Esophagus squamous epithelium (tissue), 5 donors: ENCODE data around the gene KBTBD12. TPM values are rescaled to one million over a fixed set of nuclear protein-coding genes. Genes with fewer than 3 reads are reported as not detected.
A peak's percentile ranks its signal among the peaks of the same experiment; 100 is the strongest.

Source experiments
- DNase-seq: peaks from one replicate; lab custom pipeline; 2025; lab: John Stamatoyannopoulos, UW
- H3K27ac ChIP-seq, 4 donors: fragments of 200-600 bp; sonication (generic); one replicate each; pipeline ENCODE4 v1.5.1; 2016 to 2019; ENCODE audit warnings: mild to moderate bottlenecking in 1 of 4
- H3K27me3 ChIP-seq, 4 donors: fragments of 200-600 bp; sonication (generic); 1 replicate in 3 of 4; 2 replicates in 1 of 4; pipeline versions ENCODE4 v1.5.1 to v1.6.0; 2017 to 2021; ENCODE audit warnings: antibody characterized with exemption in 1 of 4
- H3K36me3 ChIP-seq, 3 donors: fragments of 200-600 bp; sonication (generic); one replicate each; pipeline ENCODE4 v1.5.1; 2016 to 2019
- H3K4me1 ChIP-seq, 3 donors: fragments of 200-600 bp; sonication (generic); one replicate each; pipeline ENCODE4 v1.5.1; 2017 to 2019
- H3K4me3 ChIP-seq, 4 donors: fragments of 200-600 bp; sonication (generic); 1 replicate in 3 of 4; 2 replicates in 1 of 4; pipeline ENCODE4 v1.5.1; 2016 to 2019; ENCODE audit warnings: mild to moderate bottlenecking in 2 of 4, moderate library complexity in 1 of 4
- H3K9me3 ChIP-seq, 3 donors: fragments of 200-600 bp; sonication (generic); one replicate each; pipeline ENCODE4 v1.5.1; 2016 to 2019
- POLR2A ChIP-seq, 4 donors: fragments of 450-650 bp; IDR thresholded peaks; one replicate each; pipeline ENCODE4 v1.6.1; 2017; ENCODE audit warnings: antibody characterized with exemption in 4 of 4, mild to moderate bottlenecking in 4 of 4, moderate library complexity in 3 of 4
- WGBS, 2 donors: methylation state at CpG; one replicate each; pipeline ENCODE4 v1.1.5; 2018; 5-methylcytosine and 5-hydroxymethylcytosine counted together
- intact Hi-C: fragments of 100-400 bp; cut with DNase I; formaldehyde crosslinking; loops from one replicate; pipeline ENCODE4 v1.15.0; 2022
- total RNA-seq, 4 donors: library from RNA; depleted of rRNA; stranded (reverse); fragments of >200 nt; gene quantifications; one replicate each; pipeline ENCODE4 v1.1.0, GENCODE V29; 2016
- TF ChIP-seq, protein P1 (sequence below), 6 experiments: fragments of 450-650 bp in 4 of 6; fragments of 200-600 bp in 2 of 6; sonication (generic) in 2 of 6; IDR thresholded peaks; one replicate each; pipeline ENCODE4 v1.5.1; 2016 to 2019; ENCODE audit warnings: antibody characterized with exemption in 6 of 6, mild to moderate bottlenecking in 4 of 6, moderate library complexity in 4 of 6
- donor health status: DM: yes; HTN: yes; CAD: no.

KBTBD12 gene
- total RNA-seq, 4 donors from 2014 or later: 0.38 TPM; not detected in 2

DNA sequence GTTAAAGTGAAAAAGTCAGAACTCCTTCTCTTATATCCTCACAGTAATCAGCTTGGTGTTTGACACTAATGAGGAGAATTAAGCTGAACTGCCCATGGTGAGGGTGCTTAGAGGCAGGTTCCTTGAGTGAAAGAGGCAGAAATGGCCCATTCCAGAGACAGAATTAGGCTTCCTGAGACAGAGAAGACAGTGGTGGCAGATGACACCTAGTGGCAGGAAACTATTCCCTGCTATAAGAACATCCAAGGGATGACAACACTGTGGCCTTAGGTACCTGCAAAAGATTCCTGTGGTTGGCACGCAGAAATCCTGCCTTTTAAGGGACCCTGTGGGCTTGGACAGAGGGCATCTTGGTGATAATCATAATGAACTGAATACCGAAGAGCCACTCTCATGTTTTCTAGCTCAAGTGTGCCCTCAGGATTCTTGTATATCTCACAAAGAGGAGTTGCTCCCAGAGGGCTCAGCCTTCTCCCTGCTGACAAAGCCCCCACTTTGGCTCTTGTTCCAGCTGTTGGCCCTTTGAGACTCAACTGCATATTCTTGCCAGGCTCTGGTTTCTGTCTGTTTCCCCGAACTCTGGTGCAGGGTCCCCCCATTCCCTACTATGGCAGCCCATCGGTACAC, 56.0 kb downstream of the KBTBD12 start:
- TF ChIP-seq POLR2A (IDR thresholded peaks at IDR 0.05): no peak
- TF ChIP-seq, protein P1, sequence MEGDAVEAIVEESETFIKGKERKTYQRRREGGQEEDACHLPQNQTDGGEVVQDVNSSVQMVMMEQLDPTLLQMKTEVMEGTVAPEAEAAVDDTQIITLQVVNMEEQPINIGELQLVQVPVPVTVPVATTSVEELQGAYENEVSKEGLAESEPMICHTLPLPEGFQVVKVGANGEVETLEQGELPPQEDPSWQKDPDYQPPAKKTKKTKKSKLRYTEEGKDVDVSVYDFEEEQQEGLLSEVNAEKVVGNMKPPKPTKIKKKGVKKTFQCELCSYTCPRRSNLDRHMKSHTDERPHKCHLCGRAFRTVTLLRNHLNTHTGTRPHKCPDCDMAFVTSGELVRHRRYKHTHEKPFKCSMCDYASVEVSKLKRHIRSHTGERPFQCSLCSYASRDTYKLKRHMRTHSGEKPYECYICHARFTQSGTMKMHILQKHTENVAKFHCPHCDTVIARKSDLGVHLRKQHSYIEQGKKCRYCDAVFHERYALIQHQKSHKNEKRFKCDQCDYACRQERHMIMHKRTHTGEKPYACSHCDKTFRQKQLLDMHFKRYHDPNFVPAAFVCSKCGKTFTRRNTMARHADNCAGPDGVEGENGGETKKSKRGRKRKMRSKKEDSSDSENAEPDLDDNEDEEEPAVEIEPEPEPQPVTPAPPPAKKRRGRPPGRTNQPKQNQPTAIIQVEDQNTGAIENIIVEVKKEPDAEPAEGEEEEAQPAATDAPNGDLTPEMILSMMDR (IDR thresholded peaks at IDR 0.05): peak; percentile 46 to 76 (median 62)
- intact Hi-C loops: loop anchor here (10.0 kb wide), 1 partner anchor 316 kb away; no protein-coding TSS in a partner anchor
- Histone ChIP-seq H3K4me1 (no peaks in the 10 kb centered on the region), H3K4me3 (no peak overlapping the region), H3K9me3 (no peaks in the 10 kb centered on the region), H3K27me3 (peaks cover 0 to 17% (median 0%) of the 10 kb centered on the region in 4 donors), H3K36me3 (no peaks in the 10 kb centered on the region), H3K27ac (no peak overlapping the region)
- WGBS, 2 donors: 62% methylated on average over 3 to 4 of the region's 4 CpGs
- DNase-seq: no peak

DNA sequence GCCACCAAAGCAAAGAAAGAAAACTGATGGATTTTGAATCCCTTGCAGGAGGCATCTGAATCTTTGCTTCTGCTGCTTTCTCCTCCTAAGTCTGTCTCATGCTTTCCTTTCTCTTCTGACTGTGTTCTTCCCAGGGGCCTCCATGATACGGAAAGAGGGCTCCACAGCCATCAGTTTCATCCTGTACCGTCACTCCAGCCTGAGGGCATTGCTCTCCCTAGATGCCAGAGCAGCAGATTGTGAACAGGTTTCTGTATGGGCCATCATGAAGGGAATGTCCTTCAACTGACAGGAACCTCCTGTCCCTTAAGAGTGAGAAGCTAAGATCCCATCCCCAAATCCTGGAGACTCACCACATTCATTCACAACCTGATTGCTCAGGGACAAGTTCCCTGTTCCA, 59.2 kb downstream of the KBTBD12 start:
- Histone ChIP-seq H3K36me3 (no peaks in the 10 kb centered on the region), H3K4me3 (no peak overlapping the region), H3K9me3 (no peaks in the 10 kb centered on the region), H3K4me1 (no peaks in the 10 kb centered on the region), H3K27me3 (peaks cover 0 to 21% (median 0%) of the 10 kb centered on the region in 4 donors), H3K27ac (no peak overlapping the region)
- DNase-seq: no peak
- WGBS, 2 donors: 59 to 83% methylated on average over 2 of the region's 2 CpGs
- TF ChIP-seq, protein P1 (IDR thresholded peaks at IDR 0.05): no peak
- TF ChIP-seq POLR2A (IDR thresholded peaks at IDR 0.05): no peak
- intact Hi-C loops: loop anchor here (10.0 kb wide), 1 partner anchor 319 kb away; no protein-coding TSS in a partner anchor

DNA sequence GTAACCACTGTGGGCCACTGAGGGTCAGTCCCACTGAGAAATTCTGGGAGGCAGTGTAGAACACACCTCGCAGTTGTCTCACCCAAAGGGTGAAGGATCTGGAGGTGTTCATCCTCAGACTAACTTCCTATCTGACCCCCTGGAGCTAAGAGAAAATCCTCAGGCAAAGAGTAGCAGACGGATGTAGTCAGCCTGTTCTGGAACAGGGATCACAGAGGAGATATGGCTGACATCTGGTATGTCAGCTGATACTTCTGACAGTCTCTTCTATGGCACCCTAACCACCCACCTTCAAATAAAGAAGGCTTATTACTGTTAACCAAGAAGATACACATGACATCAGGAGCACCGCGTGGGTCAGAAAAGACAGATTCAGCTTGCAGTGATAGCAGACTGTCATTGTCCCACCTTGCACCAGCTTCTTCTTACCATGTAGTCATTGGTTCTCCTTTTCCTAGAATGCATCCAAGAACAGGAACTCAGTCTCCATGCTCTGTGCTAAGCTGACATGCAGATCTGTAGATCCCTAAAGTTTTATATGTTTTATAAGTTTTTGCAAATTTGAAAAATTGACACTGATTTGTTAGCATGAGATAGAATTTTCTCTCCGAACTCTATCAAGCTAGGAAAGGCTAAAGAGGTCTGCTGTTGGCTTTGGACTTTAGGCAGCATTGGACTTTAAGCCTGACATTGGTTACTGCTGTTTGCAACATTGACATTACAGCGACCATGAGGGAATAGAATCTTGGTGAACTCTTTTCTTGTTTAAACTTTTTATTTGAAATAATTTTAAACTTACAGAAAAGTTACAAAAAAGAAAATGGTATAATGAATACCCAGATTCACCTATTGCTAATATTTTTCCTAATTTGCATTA, 60.4 kb downstream of the KBTBD12 start:
- TF ChIP-seq, protein P1 (IDR thresholded peaks at IDR 0.05): no peak
- no peak for TF ChIP-seq POLR2A (IDR thresholded peaks at IDR 0.05)
- H3K4me3 ChIP-seq: no peak overlapping the region
- no peaks in the 10 kb centered on the region for H3K9me3 ChIP-seq
- H3K4me1 ChIP-seq: no peaks in the 10 kb centered on the region
- no peak for DNase-seq
- H3K27ac ChIP-seq: no peak overlapping the region
- peaks cover 0 to 21% (median 0%) of the 10 kb centered on the region in 4 donors for H3K27me3 ChIP-seq
- WGBS, 2 donors: 78 to 86% methylated on average over 5 to 6 of the region's 6 CpGs
- intact Hi-C loops: loop anchor here (10.0 kb wide), 1 partner anchor 321 kb away; no protein-coding TSS in a partner anchor
- H3K36me3 ChIP-seq: no peaks in the 10 kb centered on the region

DNA sequence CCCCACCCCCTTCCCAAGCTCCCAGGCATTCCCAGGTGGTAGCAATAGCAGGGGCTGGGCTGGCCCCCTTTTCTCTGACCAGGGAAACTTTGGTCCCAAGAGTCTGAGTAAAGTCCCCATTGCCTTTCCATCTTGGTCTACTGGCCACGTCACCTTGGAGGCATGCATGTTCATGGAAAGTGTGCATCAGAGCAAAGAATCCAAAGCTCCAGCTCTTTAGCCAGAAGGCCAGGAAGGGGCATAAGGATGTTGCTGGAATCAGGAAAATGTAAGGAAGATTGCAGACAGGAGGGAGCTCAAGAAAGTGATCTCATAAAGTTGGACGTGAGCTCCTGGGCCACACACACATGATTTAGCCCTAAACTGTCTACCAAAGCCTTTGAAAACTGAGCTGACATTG, 63.6 kb downstream of the KBTBD12 start:
- Histone ChIP-seq H3K4me1 (no peaks in the 10 kb centered on the region), H3K27ac (no peak overlapping the region), H3K4me3 (no peak overlapping the region), H3K36me3 (no peaks in the 10 kb centered on the region), H3K9me3 (no peaks in the 10 kb centered on the region), H3K27me3 (peaks cover 0 to 13% (median 0%) of the 10 kb centered on the region in 4 donors)
- intact Hi-C loops: loop anchor here (10.0 kb wide), 1 partner anchor 324 kb away; no protein-coding TSS in a partner anchor
- 93 to 100% methylated on average over 2 of the region's 2 CpGs for WGBS, 2 donors
- no peak for TF ChIP-seq POLR2A (IDR thresholded peaks at IDR 0.05)
- TF ChIP-seq, protein P1 (IDR thresholded peaks at IDR 0.05): no peak
- DNase-seq: no peak

DNA sequence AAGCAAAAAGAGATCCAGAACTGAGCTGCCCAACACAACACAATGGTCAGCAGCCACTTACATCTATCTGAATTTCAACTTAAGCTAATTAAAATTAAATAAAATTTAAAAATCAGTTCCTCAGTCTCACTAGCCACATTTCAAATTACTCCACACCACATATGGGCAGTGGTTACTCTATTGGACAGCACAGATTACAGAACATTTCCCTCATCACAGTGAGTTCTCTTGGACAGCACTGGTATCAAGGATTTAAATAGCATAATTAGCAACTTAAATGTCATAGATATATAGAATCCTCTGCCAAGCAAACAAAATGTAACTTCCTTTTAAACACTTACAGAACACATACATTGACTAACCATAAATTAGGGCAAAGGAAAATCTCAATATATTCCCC, 64.4 kb downstream of the KBTBD12 start:
- TF ChIP-seq, protein P1 (IDR thresholded peaks at IDR 0.05): no peak
- TF ChIP-seq POLR2A (IDR thresholded peaks at IDR 0.05): no peak
- Histone ChIP-seq H3K27ac (no peak overlapping the region), H3K4me3 (no peak overlapping the region), H3K4me1 (no peaks in the 10 kb centered on the region), H3K9me3 (no peaks in the 10 kb centered on the region), H3K27me3 (peaks cover 0 to 7% (median 0%) of the 10 kb centered on the region in 4 donors), H3K36me3 (no peaks in the 10 kb centered on the region)
- DNase-seq: no peak
- intact Hi-C loops: loop anchor here (10.0 kb wide), 1 partner anchor 325 kb away; no protein-coding TSS in a partner anchor
